ENCODE data around the gene MRPL9.
A peak's percentile ranks its signal among the peaks of the same experiment; 100 is the strongest.

The MRPL9 gene

GRCh38 chr1:151713044-151713443, 50.3 kb downstream of the MRPL9 start:
- Histone ChIP-seq H3K27ac (ENCODE audit: low read depth in 2 of 2, low read length in 2 of 2) (peak overlapping the region in 1 of 2 donors; percentile 23), H3K9ac (ENCODE audit: low read depth in 1 of 2, low read length in 2 of 2) (no peak overlapping the region)

GRCh38 chr1:151711951-151712350, 51.3 kb downstream of the MRPL9 start:
- Histone ChIP-seq H3K4me3 (ENCODE audit: low read length in 2 of 2) (no peak overlapping the region), H3K36me3 (ENCODE audit: control insufficient read depth in 2 of 2, insufficient read depth in 2 of 2, low read length in 2 of 2) (no peaks in the 10 kb centered on the region), H3K4me1 (ENCODE audit: control insufficient read depth in 2 of 2, insufficient read depth in 2 of 2, low read length in 2 of 2) (peaks cover 14 to 21% of the 10 kb centered on the region in 2 donors), H3K9ac (ENCODE audit: low read depth in 1 of 2, low read length in 2 of 2) (no peak overlapping the region), H3K27me3 (ENCODE audit: control insufficient read depth in 2 of 2, insufficient read depth in 2 of 2, low read length in 2 of 2) (no peaks in the 10 kb centered on the region), H3K27ac (ENCODE audit: low read depth in 2 of 2, low read length in 2 of 2) (no peak overlapping the region), H3K9me3 (ENCODE audit: control insufficient read depth in 2 of 2, low read length in 2 of 2) (no peaks in the 10 kb centered on the region)

More at GRCh38 chr1:151713044-151713443, 50.3 kb downstream of the MRPL9 start:
- Histone ChIP-seq H3K4me1 (ENCODE audit: control insufficient read depth in 2 of 2, insufficient read depth in 2 of 2, low read length in 2 of 2) (peaks cover 14 to 21% of the 10 kb centered on the region in 2 donors), H3K36me3 (ENCODE audit: control insufficient read depth in 2 of 2, insufficient read depth in 2 of 2, low read length in 2 of 2) (no peaks in the 10 kb centered on the region), H3K4me3 (ENCODE audit: low read length in 2 of 2) (peak overlapping the region; percentile 28 to 45), H3K27me3 (ENCODE audit: control insufficient read depth in 2 of 2, insufficient read depth in 2 of 2, low read length in 2 of 2) (no peaks in the 10 kb centered on the region), H3K9me3 (ENCODE audit: control insufficient read depth in 2 of 2, low read length in 2 of 2) (no peaks in the 10 kb centered on the region)

GRCh38 chr1:151711044-151711800, 52.1 kb downstream of the MRPL9 start:
- Histone ChIP-seq H3K27ac (ENCODE audit: low read depth in 2 of 2, low read length in 2 of 2) (no peak overlapping the region), H3K4me1 (ENCODE audit: control insufficient read depth in 2 of 2, insufficient read depth in 2 of 2, low read length in 2 of 2) (peaks cover 15 to 22% of the 10 kb centered on the region in 2 donors), H3K27me3 (ENCODE audit: control insufficient read depth in 2 of 2, insufficient read depth in 2 of 2, low read length in 2 of 2) (no peaks in the 10 kb centered on the region), H3K9ac (ENCODE audit: low read depth in 1 of 2, low read length in 2 of 2) (no peak overlapping the region), H3K4me3 (ENCODE audit: low read length in 2 of 2) (no peak overlapping the region), H3K9me3 (ENCODE audit: control insufficient read depth in 2 of 2, low read length in 2 of 2) (no peaks in the 10 kb centered on the region), H3K36me3 (ENCODE audit: control insufficient read depth in 2 of 2, insufficient read depth in 2 of 2, low read length in 2 of 2) (no peaks in the 10 kb centered on the region)

GRCh38 chr1:151710187-151710840, 53.0 kb downstream of the MRPL9 start:
- Histone ChIP-seq H3K9ac (ENCODE audit: low read depth in 1 of 2, low read length in 2 of 2) (no peak overlapping the region), H3K4me3 (ENCODE audit: low read length in 2 of 2) (no peak overlapping the region), H3K4me1 (ENCODE audit: control insufficient read depth in 2 of 2, insufficient read depth in 2 of 2, low read length in 2 of 2) (peaks cover 20 to 31% of the 10 kb centered on the region in 2 donors), H3K36me3 (ENCODE audit: control insufficient read depth in 2 of 2, insufficient read depth in 2 of 2, low read length in 2 of 2) (no peaks in the 10 kb centered on the region), H3K9me3 (ENCODE audit: control insufficient read depth in 2 of 2, low read length in 2 of 2) (no peaks in the 10 kb centered on the region), H3K27ac (ENCODE audit: low read depth in 2 of 2, low read length in 2 of 2) (no peak overlapping the region), H3K27me3 (ENCODE audit: control insufficient read depth in 2 of 2, insufficient read depth in 2 of 2, low read length in 2 of 2) (no peaks in the 10 kb centered on the region)

Data from mucosa of rectum (tissue), 2 donors.